Uterus (tissue), 4 donors: ENCODE results near the gene EIF3F. TPM values are rescaled to one million over a fixed set of nuclear protein-coding genes. Genes with fewer than 3 reads are reported as not detected.

Experiments used
- DNase-seq, 2 donors: peaks; one replicate each; pipeline ENCODE4 v3.0.0-alpha.2; 2019 to 2020
- H3K27ac ChIP-seq, 2 donors: fragments of 200-600 bp; sonication (generic); 1 replicate in 1 of 2; 2 replicates in 1 of 2; pipeline ENCODE4 v1.5.1; 2016 to 2018
- H3K27me3 ChIP-seq, 2 donors: fragments of 200-600 bp; sonication (generic); one replicate each; pipeline ENCODE4 v1.5.1; 2018 to 2019; ENCODE audit warnings: control low read depth in 1 of 2
- H3K36me3 ChIP-seq, 2 donors: fragments of 200-600 bp; sonication (generic); one replicate each; pipeline ENCODE4 v1.5.1; 2019; ENCODE audit warnings: control low read depth in 1 of 2
- H3K4me1 ChIP-seq, 2 donors: fragments of 200-600 bp; sonication (generic); one replicate each; pipeline ENCODE4 v1.5.1; 2018 to 2019; ENCODE audit warnings: control low read depth in 1 of 2
- H3K4me3 ChIP-seq, 2 donors: fragments of 200-600 bp; sonication (generic); 1 replicate in 1 of 2; 2 replicates in 1 of 2; pipeline ENCODE4 v1.5.1; 2018 to 2019; ENCODE audit warnings: mild to moderate bottlenecking in 1 of 2
- H3K9me3 ChIP-seq, 2 donors: fragments of 200-600 bp; sonication (generic); one replicate each; pipeline ENCODE4 v1.5.1; 2019; ENCODE audit warnings: control low read depth in 1 of 2
- POLR2A ChIP-seq, 2 donors: fragments of 450-650 bp; IDR thresholded peaks; one replicate each; pipeline ENCODE4 v1.6.1; 2016; ENCODE audit warnings: antibody characterized with exemption in 2 of 2, mild to moderate bottlenecking in 1 of 2, moderate library complexity in 1 of 2
- intact Hi-C: fragments of 100-400 bp; cut with DNase I; formaldehyde crosslinking; loops from one replicate; pipeline ENCODE4 v1.15.1; 2023; ENCODE audit warnings: low total_unique reads
- total RNA-seq, 4 donors: library from RNA; depleted of rRNA in 3 of 4; stranded (reverse); fragments of >200 nt in 3 of 4; gene quantifications; one replicate each; pipeline versions ENCODE4 v1.1.0 to v1.2.4, GENCODE V29; 2014 to 2023
- TF ChIP-seq, protein P1 (sequence below), 4 experiments: fragments of 200-600 bp in 2 of 4; fragments of 450-650 bp in 2 of 4; sonication (generic) in 2 of 4; IDR thresholded peaks; one replicate each; pipeline ENCODE4 v1.5.1; 2016 to 2019; ENCODE audit warnings: antibody characterized with exemption in 4 of 4, mild to moderate bottlenecking in 2 of 4, moderate library complexity in 1 of 4
- donor health status: DM: yes; HTN: yes; CAD: no.

The EIF3F gene
- total RNA-seq, 4 donors from 2014 or later = 97.9 to 261 (median 213) TPM

DNA sequence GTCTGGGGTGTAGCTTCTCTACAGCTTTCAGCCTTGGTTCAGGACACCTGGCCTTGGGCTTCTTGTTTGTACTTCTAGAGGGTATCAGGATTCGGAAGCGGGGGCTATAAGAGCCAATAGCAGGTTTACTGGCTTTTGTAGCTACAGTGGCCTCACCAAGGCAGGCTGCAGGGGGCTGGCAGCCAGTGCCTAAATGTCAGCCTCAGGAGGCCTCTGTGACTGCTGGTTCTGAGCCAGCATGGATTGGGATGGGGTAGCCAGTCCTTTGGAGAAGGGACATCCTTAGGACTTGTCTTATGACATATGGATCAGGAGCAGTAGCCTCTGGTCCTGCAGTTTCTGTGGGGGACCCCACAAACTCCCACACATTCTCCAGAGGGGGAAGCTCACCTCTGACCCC is 29.9 kb downstream of the EIF3F start:
- Histone ChIP-seq H3K4me3 (no peak overlapping the region), H3K4me1 (peaks cover 0 to 4% of the 10 kb centered on the region in 2 donors), H3K9me3 (no peaks in the 10 kb centered on the region), H3K36me3 (no peaks in the 10 kb centered on the region), H3K27ac (no peak overlapping the region), H3K27me3 (no peaks in the 10 kb centered on the region)
- no peak for TF ChIP-seq POLR2A (IDR thresholded peaks at IDR 0.05)
- TF ChIP-seq, protein P1, sequence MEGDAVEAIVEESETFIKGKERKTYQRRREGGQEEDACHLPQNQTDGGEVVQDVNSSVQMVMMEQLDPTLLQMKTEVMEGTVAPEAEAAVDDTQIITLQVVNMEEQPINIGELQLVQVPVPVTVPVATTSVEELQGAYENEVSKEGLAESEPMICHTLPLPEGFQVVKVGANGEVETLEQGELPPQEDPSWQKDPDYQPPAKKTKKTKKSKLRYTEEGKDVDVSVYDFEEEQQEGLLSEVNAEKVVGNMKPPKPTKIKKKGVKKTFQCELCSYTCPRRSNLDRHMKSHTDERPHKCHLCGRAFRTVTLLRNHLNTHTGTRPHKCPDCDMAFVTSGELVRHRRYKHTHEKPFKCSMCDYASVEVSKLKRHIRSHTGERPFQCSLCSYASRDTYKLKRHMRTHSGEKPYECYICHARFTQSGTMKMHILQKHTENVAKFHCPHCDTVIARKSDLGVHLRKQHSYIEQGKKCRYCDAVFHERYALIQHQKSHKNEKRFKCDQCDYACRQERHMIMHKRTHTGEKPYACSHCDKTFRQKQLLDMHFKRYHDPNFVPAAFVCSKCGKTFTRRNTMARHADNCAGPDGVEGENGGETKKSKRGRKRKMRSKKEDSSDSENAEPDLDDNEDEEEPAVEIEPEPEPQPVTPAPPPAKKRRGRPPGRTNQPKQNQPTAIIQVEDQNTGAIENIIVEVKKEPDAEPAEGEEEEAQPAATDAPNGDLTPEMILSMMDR (IDR thresholded peaks at IDR 0.05) = no peak
- intact Hi-C loops = no loop called here
- no peak for DNase-seq

DNA sequence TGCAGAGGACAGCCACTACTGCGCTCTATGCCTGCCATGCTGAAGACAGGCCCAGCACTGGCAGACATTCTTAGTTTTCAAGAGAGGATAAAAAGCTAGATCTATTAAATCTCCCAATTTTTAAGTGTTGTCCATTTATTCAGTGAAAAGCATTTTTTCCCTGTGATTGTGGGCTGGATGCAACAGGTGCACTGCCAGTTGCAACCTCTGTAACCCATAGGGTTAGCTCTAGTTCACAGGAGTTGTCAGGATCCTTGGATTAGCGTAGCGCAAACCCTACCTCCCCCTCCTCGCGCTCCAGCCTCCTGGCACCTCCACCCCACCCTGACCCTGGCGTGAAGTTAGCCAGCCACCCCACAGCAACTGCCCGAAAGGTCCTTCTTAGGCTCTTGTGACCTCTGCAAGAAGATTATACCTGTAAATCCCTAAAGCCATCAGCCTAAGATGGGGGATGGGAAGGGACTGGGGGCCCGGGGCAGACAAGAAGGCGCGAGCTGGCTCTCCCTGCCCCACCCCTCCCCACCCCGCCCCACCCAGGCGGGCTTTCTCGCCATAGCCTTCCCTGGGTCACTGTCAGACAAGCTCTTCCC is 30.9 kb downstream of the EIF3F start:
- DNase-seq = no peak
- Histone ChIP-seq H3K9me3 (no peaks in the 10 kb centered on the region), H3K27ac (peak overlapping the region; percentile 90 to 95), H3K27me3 (no peaks in the 10 kb centered on the region), H3K4me1 (peaks cover 0 to 4% of the 10 kb centered on the region in 2 donors), H3K36me3 (no peaks in the 10 kb centered on the region), H3K4me3 (peak overlapping the region; percentile 63 to 70)
- intact Hi-C loops = no loop called here
- TF ChIP-seq POLR2A (IDR thresholded peaks at IDR 0.05) = no peak
- TF ChIP-seq, protein P1 (IDR thresholded peaks at IDR 0.05) = no peak

DNA sequence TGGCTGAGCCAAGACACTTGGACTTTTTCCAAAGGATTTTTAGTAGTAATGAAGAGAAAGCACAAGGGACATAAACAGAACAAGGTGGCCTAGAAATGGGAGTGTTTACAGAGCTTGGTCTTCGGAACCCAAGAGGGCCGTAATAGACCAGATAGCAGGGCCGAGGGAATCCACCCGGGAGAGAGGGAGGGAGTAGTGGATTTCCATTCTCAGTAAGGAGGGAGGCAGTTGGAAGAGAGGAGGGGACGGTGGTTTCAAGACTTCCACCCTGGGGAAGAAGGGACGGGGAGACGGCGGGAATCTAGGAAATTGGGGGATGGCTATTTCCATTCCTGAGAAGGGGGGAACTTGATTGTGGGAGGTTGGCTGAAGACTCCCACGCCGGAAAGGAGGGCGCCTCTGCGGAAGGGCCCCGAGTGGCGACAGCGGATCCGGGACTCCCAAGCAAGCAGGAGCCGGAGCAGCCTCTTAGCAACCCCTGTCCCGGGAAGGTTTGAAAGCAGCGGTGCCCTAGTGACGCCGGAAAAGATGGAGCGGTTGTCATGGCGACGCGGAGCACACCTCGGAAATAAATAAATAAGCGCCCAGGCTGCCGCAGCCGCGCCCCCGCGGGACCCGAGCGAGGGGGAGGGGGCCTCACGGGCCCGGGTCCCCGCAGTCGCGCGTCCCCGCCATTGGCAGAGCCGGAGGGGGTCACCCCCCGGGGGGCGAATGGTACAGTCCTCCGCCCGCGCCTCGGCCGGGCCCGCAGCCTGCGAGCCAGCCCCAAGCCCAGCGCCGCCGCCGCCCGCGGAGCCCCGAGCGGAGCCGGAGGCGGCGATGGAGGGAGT is 31.6 kb downstream of the EIF3F start:
- peak; percentile 82 to 84 for DNase-seq
- intact Hi-C loops = no loop called here

DNA sequence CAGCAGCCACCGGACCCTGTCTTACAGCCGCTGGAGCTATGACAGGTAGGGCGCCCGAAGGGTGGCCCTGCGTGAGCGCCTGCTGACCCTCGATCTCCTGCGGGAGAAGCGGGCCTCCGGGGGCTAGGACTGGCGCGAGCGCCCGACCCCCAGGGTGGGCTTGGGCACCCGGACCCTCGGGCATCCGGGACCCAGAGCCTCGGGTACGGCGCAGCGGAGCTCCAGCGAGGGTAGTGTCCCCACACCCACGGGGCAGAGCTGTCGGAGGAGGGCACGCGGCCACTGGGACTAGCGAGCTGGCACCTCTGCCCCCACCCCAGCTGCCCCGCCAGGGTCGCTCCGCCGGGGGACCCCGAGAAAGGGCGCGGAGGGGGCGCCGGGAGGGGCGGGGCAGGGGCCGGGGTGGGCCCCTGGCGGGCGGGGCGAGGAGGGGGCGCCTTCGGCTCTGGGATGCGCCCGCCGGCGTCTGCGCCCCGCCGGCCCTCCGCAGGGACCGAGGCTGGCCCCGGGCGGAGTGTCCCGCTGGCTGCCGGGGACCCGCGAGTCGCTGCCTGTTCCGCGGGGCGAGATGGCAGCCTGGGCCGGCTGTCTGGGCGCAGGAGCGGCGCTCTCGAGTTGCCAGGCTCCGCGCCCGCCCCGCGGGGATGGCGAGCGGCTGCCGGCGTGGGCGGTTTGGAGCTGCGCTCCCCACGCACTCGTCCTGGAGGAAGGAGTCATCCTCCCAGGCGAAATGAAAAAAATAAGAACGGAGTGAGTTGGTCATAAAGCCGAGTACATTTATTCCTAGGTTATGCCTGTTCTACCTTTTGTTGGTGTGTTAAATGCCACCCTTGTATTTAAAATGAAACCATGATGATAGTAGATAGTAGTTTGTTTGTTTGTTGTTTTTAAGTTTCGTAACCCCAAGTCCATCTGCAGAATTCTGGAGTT is 32.4 kb downstream of the EIF3F start:
- H3K4me1 ChIP-seq = peaks cover 0 to 4% of the 10 kb centered on the region in 2 donors
- H3K9me3 ChIP-seq = no peaks in the 10 kb centered on the region
- H3K36me3 ChIP-seq = no peaks in the 10 kb centered on the region
- peak; percentile 54 to 55 for DNase-seq
- intact Hi-C loops = no loop called here
- H3K27me3 ChIP-seq = no peaks in the 10 kb centered on the region
- peak overlapping the region; percentile 63 to 70 for H3K4me3 ChIP-seq
- TF ChIP-seq POLR2A (IDR thresholded peaks at IDR 0.05) = peak in 1 of 2 donors; percentile 57
- TF ChIP-seq, protein P1 (IDR thresholded peaks at IDR 0.05) = no peak
- H3K27ac ChIP-seq = peak overlapping the region; percentile 90 to 95

More for the DNA sequence above, 31.6 kb downstream of the EIF3F start:
- Histone ChIP-seq H3K36me3 (no peaks in the 10 kb centered on the region), H3K9me3 (no peaks in the 10 kb centered on the region), H3K4me1 (peaks cover 0 to 4% of the 10 kb centered on the region in 2 donors), H3K27ac (peak overlapping the region; percentile 90 to 95), H3K4me3 (peak overlapping the region; percentile 63 to 70), H3K27me3 (no peaks in the 10 kb centered on the region)
- TF ChIP-seq, protein P1 (IDR thresholded peaks at IDR 0.05) = no peak
- no peak for TF ChIP-seq POLR2A (IDR thresholded peaks at IDR 0.05)
